Neural cell (in vitro differentiated cells): ENCODE data around the gene PCDHAC1. TPM values are rescaled to one million over a fixed set of nuclear protein-coding genes. Genes with fewer than 3 reads are reported as not detected.

Experiments used
- H2AFZ ChIP-seq: fragments of 200-600, 300-800 bp; sonication (generic), shearing (Covaris generic); 2 replicates; pipeline ENCODE4 v1.6.0; 2014; ENCODE audit warnings: low read depth, mild to moderate bottlenecking, antibody characterized with exemption, low read length, moderate library complexity
- H3F3A ChIP-seq: fragments of 200-600 bp; shearing (Covaris generic); 2 replicates; pipeline ENCODE4 v1.6.1; 2016; ENCODE audit warnings: mild to moderate bottlenecking, moderate library complexity, mixed read lengths, antibody characterized with exemption, low read length; ENCODE audit not compliant: insufficient read depth, poor library complexity, severe bottlenecking
- H3K27ac ChIP-seq: fragments of 200-600, 300-800 bp; sonication (generic), shearing (Covaris generic); 2 replicates; pipeline ENCODE4 v1.5.1; 2014; ENCODE audit warnings: mild to moderate bottlenecking, low read length, moderate library complexity
- H3K27me3 ChIP-seq: fragments of 300-800, 200-600 bp; sonication (generic), shearing (Covaris generic); 2 replicates; pipeline ENCODE4 v1.6.0; 2014; ENCODE audit warnings: mild to moderate bottlenecking, low read depth, low read length, moderate library complexity; ENCODE audit not compliant: insufficient read depth
- H3K36me3 ChIP-seq: fragments of 300-800, 200-600 bp; sonication (generic), shearing (Covaris generic); 2 replicates; pipeline ENCODE4 v1.5.1; 2014; ENCODE audit warnings: mild to moderate bottlenecking, antibody characterized with exemption, low read length, moderate library complexity; ENCODE audit not compliant: insufficient read depth
- H3K4me2 ChIP-seq: fragments of 300-800, 200-600 bp; sonication (generic), shearing (Covaris generic); 2 replicates; pipeline ENCODE4 v1.6.0; 2014; ENCODE audit warnings: mild to moderate bottlenecking, low read length
- H3K4me3 ChIP-seq: fragments of 300-800, 200-600 bp; sonication (generic), shearing (Covaris generic); 2 replicates; pipeline ENCODE4 v1.5.1; 2014; ENCODE audit warnings: mild to moderate bottlenecking, low read length, moderate library complexity
- H3K79me2 ChIP-seq: fragments of 200-600 bp; shearing (Covaris generic); replicated peaks from 2 replicates; pipeline ENCODE4 v1.6.0; 2014; ENCODE audit warnings: mild to moderate bottlenecking, low read length, moderate library complexity; ENCODE audit not compliant: insufficient read depth
- H3K9ac ChIP-seq: fragments of 300-800, 200-600 bp; sonication (generic), shearing (Covaris generic); 2 replicates; pipeline ENCODE4 v1.6.1; 2016; ENCODE audit warnings: mild to moderate bottlenecking, low read length, mixed read lengths
- H3K9me2 ChIP-seq: fragments of 200-600 bp; shearing (Covaris generic); 2 replicates; pipeline ENCODE4 v1.6.1; 2016; ENCODE audit warnings: mild to moderate bottlenecking, low read length, mixed read lengths; ENCODE audit not compliant: insufficient read depth
- H3K9me3 ChIP-seq: fragments of 200-600, 300-800 bp; sonication (generic), shearing (Covaris generic); 2 replicates; pipeline ENCODE4 v1.6.1; 2016; ENCODE audit warnings: mild to moderate bottlenecking, mixed run types, low read length, moderate library complexity, mixed read lengths
- H4K20me1 ChIP-seq: fragments of 200-600 bp; shearing (Covaris generic); 2 replicates; pipeline ENCODE4 v1.6.1; 2016; ENCODE audit warnings: mild to moderate bottlenecking, mixed run types; ENCODE audit not compliant: insufficient read depth
- CTCF ChIP-seq: fragments of 450-650 bp; IDR thresholded peaks from 2 replicates; pipeline ENCODE4 v1.5.1; 2014; ENCODE audit warnings: antibody characterized with exemption, mild to moderate bottlenecking, moderate library complexity; ENCODE audit not compliant: poor library complexity, severe bottlenecking
- EP300 ChIP-seq: fragments of 450-650 bp; conservative IDR thresholded peaks from 2 replicates; pipeline ENCODE4 v1.6.1; 2014; ENCODE audit warnings: antibody characterized with exemption, mild to moderate bottlenecking, moderate library complexity; ENCODE audit not compliant: poor library complexity, severe bottlenecking
- EZH2 ChIP-seq: fragments of 200-600, 300-800 bp; shearing (Covaris generic), sonication (generic); IDR thresholded peaks from 2 replicates; pipeline ENCODE4 v1.6.1; 2014; ENCODE audit warnings: antibody characterized with exemption, low read length, borderline replicate concordance, mild to moderate bottlenecking; ENCODE audit not compliant: insufficient read depth, poor library complexity, severe bottlenecking
- MXI1 ChIP-seq: fragments of 450-650 bp; conservative IDR thresholded peaks from 2 replicates; pipeline ENCODE4 v1.6.1; 2014; ENCODE audit warnings: antibody characterized with exemption, mild to moderate bottlenecking; ENCODE audit not compliant: poor library complexity, severe bottlenecking
- POLR2AphosphoS5 ChIP-seq: IDR thresholded peaks from 2 replicates; pipeline ENCODE4 v1.6.1; 2012
- RAD21 ChIP-seq: fragments of 450-650 bp; conservative IDR thresholded peaks from 2 replicates; pipeline ENCODE4 v1.6.1; 2014; ENCODE audit warnings: antibody characterized with exemption, mild to moderate bottlenecking, moderate library complexity
- REST ChIP-seq: IDR thresholded peaks from 2 replicates; pipeline ENCODE4 v1.6.1; 2012; ENCODE audit warnings: borderline replicate concordance
- SMC3 ChIP-seq: fragments of 450-650 bp; conservative IDR thresholded peaks from 2 replicates; pipeline ENCODE4 v1.6.1; 2014; ENCODE audit warnings: antibody characterized with exemption, mild to moderate bottlenecking, moderate library complexity; ENCODE audit not compliant: poor library complexity
- TAF1 ChIP-seq: IDR thresholded peaks from 2 replicates; pipeline ENCODE4 v1.6.1; 2012; ENCODE audit warnings: low read depth
- polyA plus RNA-seq: library from polyadenylated mRNA; depleted of rRNA; stranded (reverse); fragments of >200 nt; gene quantifications from 2 replicates; pipeline ENCODE4 v1.2.3, GENCODE V29; 2014

PCDHAC1 gene
- polyA plus RNA-seq, 1 donor from 2014 or later = 2.4 TPM

GRCh38 chr5:140923601-140924000 lies 2.5 kb upstream of the PCDHAC1 start:
- no peaks in the 10 kb centered on the region for H3K9me3 ChIP-seq
- TF ChIP-seq POLR2AphosphoS5 (no peak), REST (no peak), TAF1 (no peak), EZH2 (no peak), CTCF (no peak), SMC3 (no peak), RAD21 (no peak), MXI1 (no peak), EP300 (no peak)
- no peaks in the 10 kb centered on the region for H3F3A ChIP-seq
- H3K4me2 ChIP-seq = no peak overlapping the region
- H2AFZ ChIP-seq = no peak overlapping the region
- H3K27me3 ChIP-seq = no peaks in the 10 kb centered on the region
- H3K79me2 ChIP-seq = no peaks in the 10 kb centered on the region
- no peaks in the 10 kb centered on the region for H4K20me1 ChIP-seq
- no peaks in the 10 kb centered on the region for H3K9me2 ChIP-seq
- no peak overlapping the region for H3K27ac ChIP-seq
- H3K4me3 ChIP-seq = no peak overlapping the region
- H3K9ac ChIP-seq = no peak overlapping the region
- no peaks in the 10 kb centered on the region for H3K36me3 ChIP-seq

- Histone ChIP-seq H3K79me2 (peaks cover 8% of the 10 kb centered on the region), H3K36me3 (no peaks in the 10 kb centered on the region), H2AFZ (no peak overlapping the region), H3K9me3 (no peaks in the 10 kb centered on the region), H3K4me2 (no peak overlapping the region), H4K20me1 (no peaks in the 10 kb centered on the region), H3K9me2 (no peaks in the 10 kb centered on the region), H3K9ac (peak overlapping the region; percentile 54), H3K27me3 (no peaks in the 10 kb centered on the region), H3F3A (no peaks in the 10 kb centered on the region), H3K27ac (peak overlapping the region; percentile 13), H3K4me3 (peak overlapping the region; percentile 72)
- TF ChIP-seq CTCF (peak; percentile 92), REST (no peak), TAF1 (no peak), RAD21 (peak; percentile 77), SMC3 (peak; percentile 79), EZH2 (no peak), EP300 (peak; percentile 13), MXI1 (no peak), POLR2AphosphoS5 (no peak)
Observed at GRCh38 chr5:140926443-140927227, 536 bp downstream of the PCDHAC1 start.
